ENCODE data around the gene NPTXR.

NPTXR gene

GRCh38 chr22:38879108-38879729 lies 35.4 kb upstream of the NPTXR start:
- Histone ChIP-seq H3K9me3 (replicated peaks in 1 of 11) (peaks cover 0 to 7% (median 0%) of the 10 kb centered on the region in 11 experiments; a peak in 1 of 22 replicates), H4K20me1 (no peaks in the 10 kb centered on the region), H3K36me3 (no peaks in the 10 kb centered on the region), H3K27ac (no peak overlapping the region), H3K4me1 (peaks cover 25 to 38% (median 31%) of the 10 kb centered on the region in 10 experiments), H3K9ac (no peak overlapping the region), H3K4me3 (no peak overlapping the region), H3K4me2 (peak overlapping the region in 10 of 11 experiments; percentile 19 to 68 (median 56); a peak in 20 of 22 replicates), H3K27me3 (no peaks in the 10 kb centered on the region)
- TF ChIP-seq Cebpa-rat (IDR thresholded peaks at IDR 0.05): no peak

- no peaks in the 10 kb centered on the region for H4K20me1 ChIP-seq
- TF ChIP-seq Cebpa-rat (IDR thresholded peaks at IDR 0.05): no peak
- no peak overlapping the region for H3K27ac ChIP-seq
- H3K27me3 ChIP-seq: peaks cover 0 to 8% (median 0%) of the 10 kb centered on the region in 11 experiments; a peak in 6 of 22 replicates
- peaks cover 0 to 7% (median 0%) of the 10 kb centered on the region in 11 experiments; a peak in 1 of 22 replicates for H3K9me3 ChIP-seq (replicated peaks in 1 of 11)
- no peak overlapping the region for H3K9ac ChIP-seq
- no peaks in the 10 kb centered on the region for H3K36me3 ChIP-seq
- H3K4me3 ChIP-seq: no peak overlapping the region
- H3K4me1 ChIP-seq: peaks cover 27 to 45% (median 37%) of the 10 kb centered on the region in 10 experiments
- no peak overlapping the region for H3K4me2 ChIP-seq
Measured at GRCh38 chr22:38878001-38878400, 34.2 kb upstream of the NPTXR start.

GRCh38 chr22:38874529-38875222 lies 30.8 kb upstream of the NPTXR start:
- Histone ChIP-seq H3K4me2 (0 out of 22 replicates have a peak overlapping the region, but pooled peaks of 1 of the 11 experiments have one; percentile 99), H3K9ac (no peak overlapping the region), H3K9me3 (replicated peaks in 1 of 11) (peaks cover 0 to 7% (median 0%) of the 10 kb centered on the region in 11 experiments; a peak in 1 of 22 replicates), H3K27ac (no peak overlapping the region), H3K27me3 (peaks cover 0 to 12% (median 4%) of the 10 kb centered on the region in 11 experiments; a peak in 7 of 22 replicates), H3K36me3 (peaks cover 3 to 4% (median 4%) of the 10 kb centered on the region in 11 experiments; a peak in 17 of 22 replicates), H3K4me3 (no peak overlapping the region), H3K4me1 (peaks cover 26 to 44% (median 37%) of the 10 kb centered on the region in 10 experiments), H4K20me1 (peaks cover 5 to 17% (median 12%) of the 10 kb centered on the region in 11 experiments; a peak in 21 of 22 replicates)
- TF ChIP-seq Cebpa-rat (IDR thresholded peaks at IDR 0.05): no peak

- H3K4me1 ChIP-seq: peaks cover 26 to 44% (median 37%) of the 10 kb centered on the region in 10 experiments
- no peak for TF ChIP-seq Cebpa-rat (IDR thresholded peaks at IDR 0.05)
- peak overlapping the region; percentile 81 to 99 (median 98); a peak in 21 of 22 replicates for H3K4me2 ChIP-seq
- peak overlapping the region in 4 of 10 experiments; percentile 81 to 88 (median 82); a peak in 7 of 20 replicates for H3K4me3 ChIP-seq
- no peak overlapping the region; a peak in 1 of 22 replicates for H3K27ac ChIP-seq
- no peak overlapping the region; a peak in 2 of 22 replicates for H3K9ac ChIP-seq
- peaks cover 14 to 26% (median 21%) of the 10 kb centered on the region in 11 experiments for H4K20me1 ChIP-seq
- H3K36me3 ChIP-seq: peaks cover 10 to 12% (median 11%) of the 10 kb centered on the region in 11 experiments; a peak in 18 of 22 replicates
- H3K27me3 ChIP-seq: peaks cover 0 to 12% (median 4%) of the 10 kb centered on the region in 11 experiments; a peak in 7 of 22 replicates
- peaks cover 0 to 7% (median 0%) of the 10 kb centered on the region in 11 experiments; a peak in 1 of 22 replicates for H3K9me3 ChIP-seq (replicated peaks in 1 of 11)
Measured at GRCh38 chr22:38873469-38874411, 29.9 kb upstream of the NPTXR start.

GRCh38 chr22:38872831-38873248 lies 29.0 kb upstream of the NPTXR start:
- Histone ChIP-seq H3K9me3 (replicated peaks in 1 of 11) (peaks cover 0 to 2% (median 0%) of the 10 kb centered on the region in 11 experiments; a peak in 1 of 22 replicates), H3K27ac (peak overlapping the region; percentile 75 to 93 (median 84)), H3K4me2 (peak overlapping the region; percentile 81 to 99 (median 98)), H3K27me3 (peaks cover 0 to 12% (median 4%) of the 10 kb centered on the region in 11 experiments; a peak in 7 of 22 replicates), H3K4me1 (peaks cover 32 to 50% (median 45%) of the 10 kb centered on the region in 10 experiments), H3K9ac (peak overlapping the region; percentile 80 to 94 (median 89)), H3K36me3 (peaks cover 13 to 21% (median 19%) of the 10 kb centered on the region in 11 experiments; a peak in 20 of 22 replicates), H4K20me1 (peaks cover 23 to 35% (median 30%) of the 10 kb centered on the region in 11 experiments), H3K4me3 (peak overlapping the region; percentile 76 to 88 (median 82))
- no peak for TF ChIP-seq Cebpa-rat (IDR thresholded peaks at IDR 0.05)

GRCh38 chr22:38872172-38872830 lies 28.5 kb upstream of the NPTXR start, which contains the start of gene CBX6:
Gene CBX6 (minus strand): TSS chr22:38872216. CDS start chr22:38872190, 26 bp downstream.
- Histone ChIP-seq H3K4me1 (peaks cover 37 to 55% (median 49%) of the 10 kb centered on the region in 10 experiments), H3K27ac (peak within 1 kb of the TSS; percentile 79 to 93 (median 84)), H4K20me1 (peaks cover 28 to 40% (median 36%) of the 10 kb centered on the region in 11 experiments), H3K27me3 (peaks cover 0 to 12% (median 4%) of the 10 kb centered on the region in 11 experiments; a peak in 7 of 22 replicates), H3K36me3 (peaks cover 19 to 26% (median 24%) of the 10 kb centered on the region in 11 experiments), H3K9ac (peak within 1 kb of the TSS; percentile 80 to 94 (median 89)), H3K4me2 (peak within 1 kb of the TSS; percentile 93 to 99 (median 98)), H3K9me3 (replicated peaks in 1 of 11) (no peaks in the 10 kb centered on the region), H3K4me3 (peak within 1 kb of the TSS; percentile 76 to 88 (median 82))
- TF ChIP-seq Cebpa-rat (IDR thresholded peaks at IDR 0.05): no peak

GRCh38 chr22:38871360-38872171 lies 27.7 kb upstream of the NPTXR start:
- peak overlapping the region; percentile 76 to 91 (median 83) for H3K27ac ChIP-seq
- H3K4me1 ChIP-seq: peaks cover 39 to 56% (median 49%) of the 10 kb centered on the region in 10 experiments
- peak overlapping the region; percentile 80 to 94 (median 89) for H3K9ac ChIP-seq

More at GRCh38 chr22:38871360-38872171, 27.7 kb upstream of the NPTXR start:
- TF ChIP-seq Cebpa-rat (IDR thresholded peaks at IDR 0.05): no peak
- Histone ChIP-seq H4K20me1 (peaks cover 29 to 46% (median 38%) of the 10 kb centered on the region in 11 experiments), H3K4me2 (peak overlapping the region; percentile 91 to 99 (median 97)), H3K4me3 (peak overlapping the region; percentile 76 to 88 (median 82)), H3K9me3 (replicated peaks in 1 of 11) (no peaks in the 10 kb centered on the region), H3K36me3 (peaks cover 26 to 33% (median 31%) of the 10 kb centered on the region in 11 experiments), H3K27me3 (peaks cover 0 to 12% (median 4%) of the 10 kb centered on the region in 11 experiments; a peak in 7 of 22 replicates)
